ENCODE measurements around the gene BAHCC1. TPM values are rescaled to one million over a fixed set of nuclear protein-coding genes. Genes with fewer than 3 reads are reported as not detected.

The BAHCC1 gene
- total and polyA plus RNA-seq, 9 of the 15 experiments (the other 6 are each of a cell fraction or from before 2014, with no cell fraction given), result 0.14 to 26.9 (median 5.0) TPM

GRCh38 chr17:81498953-81499600, 103.8 kb downstream of the BAHCC1 start:
- peaks cover 10 to 20% of the 10 kb centered on the region in 2 experiments; a peak in 3 of 5 replicates for H3K27me3 ChIP-seq (ENCODE audit: control insufficient read depth in 2 of 2, insufficient read depth in 2 of 2, low read length in 2 of 2)
- in situ Hi-C loops (cut with MboI) (no loop called here), intact Hi-C loops (cut with micrococcal nuclease) (no loop called here)
- peaks cover 3 to 20% of the 10 kb centered on the region in 2 experiments; a peak in 4 of 5 replicates for H3K4me1 ChIP-seq (replicated peaks in 1 of 2; ENCODE audit: control insufficient read depth in 2 of 2, insufficient read depth in 2 of 2, low read length in 2 of 2)
- no peak overlapping the region for H3K4me2 ChIP-seq (ENCODE audit: insufficient read depth, low read length)
- H3K9me3 ChIP-seq (replicated peaks; ENCODE audit: control insufficient read depth, insufficient read depth, low read depth, low read length), result no peaks in the 10 kb centered on the region
- H3K9ac ChIP-seq (ENCODE audit: insufficient read depth in 1 of 2, low read depth in 2 of 2, low read length in 2 of 2), result peak overlapping the region in 1 of 2 experiments; percentile 45; a peak in 2 of 4 replicates
- H3K9me1 ChIP-seq (ENCODE audit: control insufficient read depth, insufficient read depth, low read length), result no peaks in the 10 kb centered on the region
- H3K36me3 ChIP-seq (ENCODE audit: control insufficient read depth, insufficient read depth, low read length), result no peaks in the 10 kb centered on the region
- no peak overlapping the region for H3K4me3 ChIP-seq
- 47% methylated on average over 32 of the region's 64 CpGs for WGBS (ENCODE audit: insufficient coverage, low coverage, missing lambda C conversion rate)
- H4K20me1 ChIP-seq (replicated peaks; ENCODE audit: control insufficient read depth, insufficient read depth, low read length), result no peaks in the 10 kb centered on the region
- BruUV-seq (replicated peaks), result no TSS peak
- DNase-seq (ENCODE audit: extremely low read depth in 1 of 4, low spot score in 3 of 4) (no peak), FAIRE-seq (no peak), ATAC-seq (no peak)
- TF ChIP-seq CBFB (CRISPR knock-in tag; IDR thresholded peaks at IDR 0.05) (no peak), POLR2G (IDR thresholded peaks at IDR 0.05; ENCODE audit: low read depth, low read length) (peak; percentile 32; the same call in 1 of the 2 replicates)
- H3K79me2 ChIP-seq (ENCODE audit: control insufficient read depth, insufficient read depth, low read length), result no peaks in the 10 kb centered on the region
- CTCF ChIA-PET (ENCODE audit: low intra/inter-chr PET ratio), result no interaction called here
- H2AFZ ChIP-seq (ENCODE audit: low read depth, low read length), result no peak overlapping the region
- POLR2A ChIA-PET, result interaction anchor here (0.8 to 8.3 kb wide), 4 partner anchors 8 to 254 kb away, joined by 3 to 132 read pairs (median 7); partner anchors contain the start of gene ACTG1
- H3K27ac ChIP-seq (ENCODE audit: extremely low read depth, low read depth, low read length), result no peak overlapping the region

- 31% methylated on average over 12 of the region's 12 CpGs for WGBS (ENCODE audit: insufficient coverage, low coverage, missing lambda C conversion rate)
- Histone ChIP-seq H3K27ac (ENCODE audit: extremely low read depth, low read depth, low read length) (no peak overlapping the region), H3K4me3 (no peak overlapping the region), H3K9me3 (replicated peaks; ENCODE audit: control insufficient read depth, insufficient read depth, low read depth, low read length) (no peaks in the 10 kb centered on the region), H3K4me2 (ENCODE audit: insufficient read depth, low read length) (no peak overlapping the region), H3K79me2 (ENCODE audit: control insufficient read depth, insufficient read depth, low read length) (no peaks in the 10 kb centered on the region), H3K9me1 (ENCODE audit: control insufficient read depth, insufficient read depth, low read length) (no peaks in the 10 kb centered on the region), H2AFZ (ENCODE audit: low read depth, low read length) (no peak overlapping the region), H3K36me3 (ENCODE audit: control insufficient read depth, insufficient read depth, low read length) (no peaks in the 10 kb centered on the region), H3K4me1 (replicated peaks in 1 of 2; ENCODE audit: control insufficient read depth in 2 of 2, insufficient read depth in 2 of 2, low read length in 2 of 2) (peaks cover 3 to 19% of the 10 kb centered on the region in 2 experiments; a peak in 4 of 5 replicates), H3K9ac (ENCODE audit: insufficient read depth in 1 of 2, low read depth in 2 of 2, low read length in 2 of 2) (peak overlapping the region in 1 of 2 experiments; percentile 45; a peak in 2 of 4 replicates), H4K20me1 (replicated peaks; ENCODE audit: control insufficient read depth, insufficient read depth, low read length) (no peaks in the 10 kb centered on the region), H3K27me3 (ENCODE audit: control insufficient read depth in 2 of 2, insufficient read depth in 2 of 2, low read length in 2 of 2) (peaks cover 10 to 22% of the 10 kb centered on the region in 2 experiments; a peak in 3 of 5 replicates)
- intact Hi-C loops (cut with micrococcal nuclease) (no loop called here), in situ Hi-C loops (cut with MboI) (no loop called here)
- DNase-seq (ENCODE audit: extremely low read depth in 1 of 4, low spot score in 3 of 4) (no peak), FAIRE-seq (no peak), ATAC-seq (no peak)
- ChIA-PET CTCF (ENCODE audit: low intra/inter-chr PET ratio) (no interaction called here), POLR2A (interaction anchor here (1.4 to 8.3 kb wide), 2 partner anchors 10 to 12 kb away, joined by 9 to 132 read pairs; partner anchors contain the start of gene ACTG1)
- TF ChIP-seq, protein P1, sequence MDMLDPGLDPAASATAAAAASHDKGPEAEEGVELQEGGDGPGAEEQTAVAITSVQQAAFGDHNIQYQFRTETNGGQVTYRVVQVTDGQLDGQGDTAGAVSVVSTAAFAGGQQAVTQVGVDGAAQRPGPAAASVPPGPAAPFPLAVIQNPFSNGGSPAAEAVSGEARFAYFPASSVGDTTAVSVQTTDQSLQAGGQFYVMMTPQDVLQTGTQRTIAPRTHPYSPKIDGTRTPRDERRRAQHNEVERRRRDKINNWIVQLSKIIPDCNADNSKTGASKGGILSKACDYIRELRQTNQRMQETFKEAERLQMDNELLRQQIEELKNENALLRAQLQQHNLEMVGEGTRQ (CRISPR knock-in tag; IDR thresholded peaks at IDR 0.05), result no peak
- TF ChIP-seq ZNF445 (CRISPR knock-in tag; IDR thresholded peaks at IDR 0.05; ENCODE audit: low read depth) (no peak), ZNF583 (CRISPR knock-in tag; IDR thresholded peaks at IDR 0.05) (no peak), ZNF224 (CRISPR knock-in tag; IDR thresholded peaks at IDR 0.05) (no peak), CBX8 (IDR thresholded peaks at IDR 0.05; ENCODE audit: borderline replicate concordance, extremely low read depth, low read depth, low read length, poor library complexity, severe bottlenecking) (no peak), HMGN3 (IDR thresholded peaks at IDR 0.05; ENCODE audit: borderline replicate concordance, extremely low read depth, insufficient read length, low read depth, low read length) (no peak), MLX (CRISPR knock-in tag; conservative IDR thresholded peaks at IDR 0.05) (no peak), ZNF174 (CRISPR knock-in tag; IDR thresholded peaks at IDR 0.05) (no peak), ZNF699 (CRISPR knock-in tag; IDR thresholded peaks at IDR 0.05; ENCODE audit: insufficient replicate concordance) (no peak)
- no TSS peak for BruUV-seq (replicated peaks)
Measured at GRCh38 chr17:81499601-81499970, 104.3 kb downstream of the BAHCC1 start.
